HEK293 (cell line): ENCODE results near the gene ZFAND3.

ENCODE experiments used
- GLI2 ChIP-seq: fragments of 450-650 bp; formaldehyde crosslinking; IDR thresholded peaks from 2 replicates; pipeline ENCODE4; 2017; ENCODE audit warnings: missing biosample characterization, missing genetic modification characterization, low read depth, borderline replicate concordance
- GLIS2 ChIP-seq: fragments of 450-650 bp; formaldehyde crosslinking; IDR thresholded peaks from 2 replicates; pipeline ENCODE4 v1.5.1; 2016; ENCODE audit warnings: missing biosample characterization, missing genetic modification characterization
- KLF8 ChIP-seq: fragments of 450-650 bp; formaldehyde crosslinking; IDR thresholded peaks from 2 replicates; pipeline ENCODE4 v1.5.1; 2016; ENCODE audit warnings: missing biosample characterization, missing genetic modification characterization
- MZF1 ChIP-seq: fragments of 450-650 bp; formaldehyde crosslinking; IDR thresholded peaks from 2 replicates; pipeline ENCODE4 v1.5.1; 2017; ENCODE audit warnings: missing biosample characterization, missing genetic modification characterization, borderline replicate concordance
- RBAK ChIP-seq: fragments of 450-650 bp; formaldehyde crosslinking; IDR thresholded peaks from 2 replicates; pipeline ENCODE4 v1.5.1; 2016; ENCODE audit warnings: missing biosample characterization, missing genetic modification characterization
- SALL2 ChIP-seq: fragments of 450-650 bp; formaldehyde crosslinking; IDR thresholded peaks from 2 replicates; pipeline ENCODE4 v1.5.0; 2017; ENCODE audit warnings: missing biosample characterization, mild to moderate bottlenecking, missing genetic modification characterization, borderline replicate concordance
- SETDB1 ChIP-seq: IDR thresholded peaks from one replicate; pipeline ENCODE4 v1.6.1; 2017; ENCODE audit warnings: mild to moderate bottlenecking, low read length, moderate library complexity, mixed read lengths; ENCODE audit not compliant: insufficient read length
- SP7 ChIP-seq: fragments of 450-650 bp; formaldehyde crosslinking; IDR thresholded peaks from 2 replicates; pipeline ENCODE4 v1.5.1; 2016; ENCODE audit warnings: missing biosample characterization, missing genetic modification characterization
- WT1 ChIP-seq: fragments of 450-650 bp; formaldehyde crosslinking; IDR thresholded peaks from 2 replicates; pipeline ENCODE4 v1.5.1; 2016; ENCODE audit warnings: missing biosample characterization, missing genetic modification characterization
- ZBTB17 ChIP-seq: fragments of 450-650 bp; formaldehyde crosslinking; IDR thresholded peaks from 2 replicates; pipeline ENCODE4 v1.5.1; 2016; ENCODE audit warnings: missing biosample characterization, missing genetic modification characterization
- ZFHX2 ChIP-seq: fragments of 450-650 bp; formaldehyde crosslinking; conservative IDR thresholded peaks from 2 replicates; pipeline ENCODE4 v1.5.1; 2016; ENCODE audit warnings: missing biosample characterization, missing genetic modification characterization
- ZNF16 ChIP-seq: fragments of 450-650 bp; formaldehyde crosslinking; IDR thresholded peaks from 2 replicates; pipeline ENCODE4 v1.5.1; 2016; ENCODE audit warnings: low read depth, missing biosample characterization, missing genetic modification characterization
- ZNF19 ChIP-seq: fragments of 450-650 bp; formaldehyde crosslinking; IDR thresholded peaks from 2 replicates; pipeline ENCODE4; 2016; ENCODE audit warnings: missing biosample characterization, missing genetic modification characterization, low read depth
- ZNF221 ChIP-seq: fragments of 450-650 bp; formaldehyde crosslinking; IDR thresholded peaks from 2 replicates; pipeline ENCODE4 v1.5.1; 2017; ENCODE audit warnings: missing biosample characterization, missing genetic modification characterization, borderline replicate concordance
- ZNF24 ChIP-seq: fragments of 450-650 bp; formaldehyde crosslinking; IDR thresholded peaks from 2 replicates; pipeline ENCODE4 v1.5.1; 2016; ENCODE audit warnings: missing biosample characterization, missing genetic modification characterization
- ZNF404 ChIP-seq: fragments of 450-650 bp; formaldehyde crosslinking; IDR thresholded peaks from 2 replicates; pipeline ENCODE4 v1.5.1; 2017; ENCODE audit warnings: missing biosample characterization, missing genetic modification characterization
- ZNF529 ChIP-seq: fragments of 450-650 bp; formaldehyde crosslinking; IDR thresholded peaks from 2 replicates; pipeline ENCODE4 v1.5.1; 2017; ENCODE audit warnings: missing genetic modification characterization, missing biosample characterization; ENCODE audit not compliant: insufficient replicate concordance
- ZNF571 ChIP-seq: fragments of 450-650 bp; formaldehyde crosslinking; IDR thresholded peaks from 2 replicates; pipeline ENCODE4 v1.5.0; 2017; ENCODE audit warnings: missing biosample characterization, missing genetic modification characterization
- ZNF610 ChIP-seq: fragments of 450-650 bp; formaldehyde crosslinking; IDR thresholded peaks from 2 replicates; pipeline ENCODE4 v1.5.1; 2016; ENCODE audit warnings: missing biosample characterization, missing genetic modification characterization, borderline replicate concordance
- ZNF658 ChIP-seq: fragments of 450-650 bp; formaldehyde crosslinking; IDR thresholded peaks from 2 replicates; pipeline ENCODE4; 2016; ENCODE audit warnings: missing biosample characterization, missing genetic modification characterization
- ZNF664 ChIP-seq: fragments of 450-650 bp; formaldehyde crosslinking; IDR thresholded peaks from 2 replicates; pipeline ENCODE4 v1.5.1; 2016; ENCODE audit warnings: missing biosample characterization, missing genetic modification characterization
- ZNF747 ChIP-seq: fragments of 450-650 bp; formaldehyde crosslinking; IDR thresholded peaks from 2 replicates; pipeline ENCODE4 v1.5.1; 2016; ENCODE audit warnings: missing biosample characterization, missing genetic modification characterization
- ZNF777 ChIP-seq: fragments of 450-650 bp; formaldehyde crosslinking; IDR thresholded peaks from 2 replicates; pipeline ENCODE4 v1.5.1; 2017; ENCODE audit warnings: missing biosample characterization, missing genetic modification characterization, borderline replicate concordance
- ZNF837 ChIP-seq: fragments of 450-650 bp; formaldehyde crosslinking; IDR thresholded peaks from 2 replicates; pipeline ENCODE4 v1.5.1; 2016; ENCODE audit warnings: missing biosample characterization, missing genetic modification characterization
- TF ChIP-seq, protein P1 (sequence below): fragments of 450-650 bp; formaldehyde crosslinking; IDR thresholded peaks from 2 replicates; pipeline ENCODE4 v1.5.1; 2016; ENCODE audit warnings: missing biosample characterization, missing genetic modification characterization, borderline replicate concordance
- TF ChIP-seq, protein P2 (sequence below): fragments of 450-650 bp; formaldehyde crosslinking; IDR thresholded peaks from 2 replicates; pipeline ENCODE4 v1.5.1; 2017; ENCODE audit warnings: missing biosample characterization, missing genetic modification characterization
- TF ChIP-seq, protein P3 (sequence below): fragments of 450-650 bp; IDR thresholded peaks from 2 replicates; pipeline ENCODE4 v1.5.1; 2018; ENCODE audit warnings: missing biosample characterization, mild to moderate bottlenecking, missing genetic modification characterization
- TF ChIP-seq, protein P4 (sequence below): fragments of 450-650 bp; formaldehyde crosslinking; IDR thresholded peaks from 2 replicates; pipeline ENCODE4 v1.5.1; 2016; ENCODE audit warnings: missing biosample characterization, missing genetic modification characterization, borderline replicate concordance
- TF ChIP-seq, protein P5 (sequence below): fragments of 450-650 bp; formaldehyde crosslinking; optimal IDR thresholded peaks from 2 replicates; pipeline ENCODE3; 2016; ENCODE audit warnings: missing biosample characterization, mild to moderate bottlenecking, missing genetic modification characterization

ZFAND3 gene

DNA sequence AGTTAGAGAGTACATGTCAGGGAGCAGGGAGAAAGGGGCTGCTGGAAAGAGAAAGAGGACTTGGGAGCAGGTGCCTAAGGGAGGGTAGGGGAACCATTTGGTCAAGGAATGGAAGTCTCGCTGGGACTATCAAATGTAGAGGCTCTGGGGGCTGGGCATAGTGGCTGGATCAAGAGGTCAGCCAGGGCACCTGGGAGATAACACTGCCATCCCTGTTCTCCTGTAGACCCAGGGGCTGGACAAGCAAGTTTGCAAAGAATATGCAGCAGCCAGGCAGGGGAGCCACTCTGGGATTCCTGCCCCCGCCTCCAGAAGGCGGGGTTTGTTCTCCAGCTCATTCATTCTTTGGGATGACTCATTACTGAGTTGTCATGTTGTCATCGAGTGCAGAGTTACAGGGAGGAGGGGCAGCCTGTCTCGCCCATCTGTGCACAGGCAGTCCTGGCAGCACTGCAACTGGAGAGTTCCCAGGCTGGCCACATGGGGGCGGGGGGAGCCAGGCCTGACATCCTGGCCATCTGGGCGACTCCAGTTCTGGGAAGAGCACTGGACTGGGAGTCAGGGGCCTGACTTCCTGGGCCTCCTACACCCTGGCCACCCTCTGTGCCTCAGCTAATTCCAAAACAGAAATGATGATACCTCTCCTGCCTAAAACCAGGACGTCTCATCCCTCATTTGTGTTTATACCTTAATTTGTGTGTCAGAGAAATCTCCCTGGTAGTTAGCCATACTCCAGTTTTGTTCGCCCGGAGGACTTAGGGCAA, 28.2 kb upstream of the ZFAND3 start (continued):
- TF ChIP-seq, protein P1, sequence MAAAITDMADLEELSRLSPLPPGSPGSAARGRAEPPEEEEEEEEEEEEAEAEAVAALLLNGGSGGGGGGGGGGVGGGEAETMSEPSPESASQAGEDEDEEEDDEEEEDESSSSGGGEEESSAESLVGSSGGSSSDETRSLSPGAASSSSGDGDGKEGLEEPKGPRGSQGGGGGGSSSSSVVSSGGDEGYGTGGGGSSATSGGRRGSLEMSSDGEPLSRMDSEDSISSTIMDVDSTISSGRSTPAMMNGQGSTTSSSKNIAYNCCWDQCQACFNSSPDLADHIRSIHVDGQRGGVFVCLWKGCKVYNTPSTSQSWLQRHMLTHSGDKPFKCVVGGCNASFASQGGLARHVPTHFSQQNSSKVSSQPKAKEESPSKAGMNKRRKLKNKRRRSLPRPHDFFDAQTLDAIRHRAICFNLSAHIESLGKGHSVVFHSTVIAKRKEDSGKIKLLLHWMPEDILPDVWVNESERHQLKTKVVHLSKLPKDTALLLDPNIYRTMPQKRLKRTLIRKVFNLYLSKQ = no peak
- TF ChIP-seq ZNF571 (tag by site-specific recombination) = no peak
- TF ChIP-seq ZNF404 = no peak
- no peak for TF ChIP-seq ZNF837 (tag by site-specific recombination)
- TF ChIP-seq ZNF777 = no peak
- TF ChIP-seq ZNF610 (tag by site-specific recombination) = peak; percentile 30; the same call in 1 of the 2 replicates
- no peak for TF ChIP-seq ZNF658 (tag by site-specific recombination)
- peak; percentile 58; the same call in 1 of the 2 replicates for TF ChIP-seq ZFHX2 (tag by site-specific recombination)
- TF ChIP-seq ZBTB17 (tag by site-specific recombination) = peak; percentile 99
- peak; percentile 94 for TF ChIP-seq ZNF24 (tag by site-specific recombination)
- TF ChIP-seq, protein P2, sequence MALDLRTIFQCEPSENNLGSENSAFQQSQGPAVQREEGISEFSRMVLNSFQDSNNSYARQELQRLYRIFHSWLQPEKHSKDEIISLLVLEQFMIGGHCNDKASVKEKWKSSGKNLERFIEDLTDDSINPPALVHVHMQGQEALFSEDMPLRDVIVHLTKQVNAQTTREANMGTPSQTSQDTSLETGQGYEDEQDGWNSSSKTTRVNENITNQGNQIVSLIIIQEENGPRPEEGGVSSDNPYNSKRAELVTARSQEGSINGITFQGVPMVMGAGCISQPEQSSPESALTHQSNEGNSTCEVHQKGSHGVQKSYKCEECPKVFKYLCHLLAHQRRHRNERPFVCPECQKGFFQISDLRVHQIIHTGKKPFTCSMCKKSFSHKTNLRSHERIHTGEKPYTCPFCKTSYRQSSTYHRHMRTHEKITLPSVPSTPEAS (tag by site-specific recombination) = no peak
- no peak for TF ChIP-seq ZNF664 (tag by site-specific recombination)
- TF ChIP-seq RBAK (tag by site-specific recombination) = no peak
- TF ChIP-seq ZNF19 (tag by site-specific recombination) = no peak
- TF ChIP-seq, protein P3, sequence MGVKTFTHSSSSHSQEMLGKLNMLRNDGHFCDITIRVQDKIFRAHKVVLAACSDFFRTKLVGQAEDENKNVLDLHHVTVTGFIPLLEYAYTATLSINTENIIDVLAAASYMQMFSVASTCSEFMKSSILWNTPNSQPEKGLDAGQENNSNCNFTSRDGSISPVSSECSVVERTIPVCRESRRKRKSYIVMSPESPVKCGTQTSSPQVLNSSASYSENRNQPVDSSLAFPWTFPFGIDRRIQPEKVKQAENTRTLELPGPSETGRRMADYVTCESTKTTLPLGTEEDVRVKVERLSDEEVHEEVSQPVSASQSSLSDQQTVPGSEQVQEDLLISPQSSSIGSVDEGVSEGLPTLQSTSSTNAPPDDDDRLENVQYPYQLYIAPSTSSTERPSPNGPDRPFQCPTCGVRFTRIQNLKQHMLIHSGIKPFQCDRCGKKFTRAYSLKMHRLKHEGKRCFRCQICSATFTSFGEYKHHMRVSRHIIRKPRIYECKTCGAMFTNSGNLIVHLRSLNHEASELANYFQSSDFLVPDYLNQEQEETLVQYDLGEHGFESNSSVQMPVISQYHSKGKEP = peak; percentile 73; the same call in 1 of the 2 replicates
- peak; percentile 77 for TF ChIP-seq GLIS2 (tag by site-specific recombination)
- TF ChIP-seq GLI2 (tag by site-specific recombination) = no peak
- no peak for TF ChIP-seq SETDB1
- TF ChIP-seq SALL2 (tag by site-specific recombination) = no peak
- no peak for TF ChIP-seq ZNF221 (tag by site-specific recombination)
- no peak for TF ChIP-seq MZF1 (tag by site-specific recombination)
- TF ChIP-seq, protein P4, sequence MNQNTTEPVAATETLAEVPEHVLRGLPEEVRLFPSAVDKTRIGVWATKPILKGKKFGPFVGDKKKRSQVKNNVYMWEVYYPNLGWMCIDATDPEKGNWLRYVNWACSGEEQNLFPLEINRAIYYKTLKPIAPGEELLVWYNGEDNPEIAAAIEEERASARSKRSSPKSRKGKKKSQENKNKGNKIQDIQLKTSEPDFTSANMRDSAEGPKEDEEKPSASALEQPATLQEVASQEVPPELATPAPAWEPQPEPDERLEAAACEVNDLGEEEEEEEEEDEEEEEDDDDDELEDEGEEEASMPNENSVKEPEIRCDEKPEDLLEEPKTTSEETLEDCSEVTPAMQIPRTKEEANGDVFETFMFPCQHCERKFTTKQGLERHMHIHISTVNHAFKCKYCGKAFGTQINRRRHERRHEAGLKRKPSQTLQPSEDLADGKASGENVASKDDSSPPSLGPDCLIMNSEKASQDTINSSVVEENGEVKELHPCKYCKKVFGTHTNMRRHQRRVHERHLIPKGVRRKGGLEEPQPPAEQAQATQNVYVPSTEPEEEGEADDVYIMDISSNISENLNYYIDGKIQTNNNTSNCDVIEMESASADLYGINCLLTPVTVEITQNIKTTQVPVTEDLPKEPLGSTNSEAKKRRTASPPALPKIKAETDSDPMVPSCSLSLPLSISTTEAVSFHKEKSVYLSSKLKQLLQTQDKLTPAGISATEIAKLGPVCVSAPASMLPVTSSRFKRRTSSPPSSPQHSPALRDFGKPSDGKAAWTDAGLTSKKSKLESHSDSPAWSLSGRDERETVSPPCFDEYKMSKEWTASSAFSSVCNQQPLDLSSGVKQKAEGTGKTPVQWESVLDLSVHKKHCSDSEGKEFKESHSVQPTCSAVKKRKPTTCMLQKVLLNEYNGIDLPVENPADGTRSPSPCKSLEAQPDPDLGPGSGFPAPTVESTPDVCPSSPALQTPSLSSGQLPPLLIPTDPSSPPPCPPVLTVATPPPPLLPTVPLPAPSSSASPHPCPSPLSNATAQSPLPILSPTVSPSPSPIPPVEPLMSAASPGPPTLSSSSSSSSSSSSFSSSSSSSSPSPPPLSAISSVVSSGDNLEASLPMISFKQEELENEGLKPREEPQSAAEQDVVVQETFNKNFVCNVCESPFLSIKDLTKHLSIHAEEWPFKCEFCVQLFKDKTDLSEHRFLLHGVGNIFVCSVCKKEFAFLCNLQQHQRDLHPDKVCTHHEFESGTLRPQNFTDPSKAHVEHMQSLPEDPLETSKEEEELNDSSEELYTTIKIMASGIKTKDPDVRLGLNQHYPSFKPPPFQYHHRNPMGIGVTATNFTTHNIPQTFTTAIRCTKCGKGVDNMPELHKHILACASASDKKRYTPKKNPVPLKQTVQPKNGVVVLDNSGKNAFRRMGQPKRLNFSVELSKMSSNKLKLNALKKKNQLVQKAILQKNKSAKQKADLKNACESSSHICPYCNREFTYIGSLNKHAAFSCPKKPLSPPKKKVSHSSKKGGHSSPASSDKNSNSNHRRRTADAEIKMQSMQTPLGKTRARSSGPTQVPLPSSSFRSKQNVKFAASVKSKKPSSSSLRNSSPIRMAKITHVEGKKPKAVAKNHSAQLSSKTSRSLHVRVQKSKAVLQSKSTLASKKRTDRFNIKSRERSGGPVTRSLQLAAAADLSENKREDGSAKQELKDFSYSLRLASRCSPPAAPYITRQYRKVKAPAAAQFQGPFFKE (tag by site-specific recombination) = no peak
- TF ChIP-seq SP7 (tag by site-specific recombination) = peak; percentile 90
- no peak for TF ChIP-seq ZNF16 (tag by site-specific recombination)
- TF ChIP-seq ZNF747 = no peak
- TF ChIP-seq ZNF529 = no peak
- no peak; the same call in 1 of the 2 replicates for TF ChIP-seq WT1 (tag by site-specific recombination)
- peak; percentile 81; the same call in 1 of the 2 replicates for TF ChIP-seq KLF8 (tag by site-specific recombination)
- TF ChIP-seq, protein P5, sequence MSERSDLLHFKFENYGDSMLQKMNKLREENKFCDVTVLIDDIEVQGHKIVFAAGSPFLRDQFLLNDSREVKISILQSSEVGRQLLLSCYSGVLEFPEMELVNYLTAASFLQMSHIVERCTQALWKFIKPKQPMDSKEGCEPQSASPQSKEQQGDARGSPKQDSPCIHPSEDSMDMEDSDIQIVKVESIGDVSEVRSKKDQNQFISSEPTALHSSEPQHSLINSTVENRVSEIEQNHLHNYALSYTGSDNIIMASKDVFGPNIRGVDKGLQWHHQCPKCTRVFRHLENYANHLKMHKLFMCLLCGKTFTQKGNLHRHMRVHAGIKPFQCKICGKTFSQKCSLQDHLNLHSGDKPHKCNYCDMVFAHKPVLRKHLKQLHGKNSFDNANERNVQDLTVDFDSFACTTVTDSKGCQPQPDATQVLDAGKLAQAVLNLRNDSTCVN (tag by site-specific recombination) = peak; percentile 23
